ENCODE measurements around the gene DNAH14. TPM values are rescaled to one million over a fixed set of nuclear protein-coding genes. Genes with fewer than 3 reads are reported as not detected.

DNAH14 gene
- total and polyA plus RNA-seq, 2 donors (not counting 1 experiment from before 2014, with no cell fraction given): not detected

GRCh38 chr1:225435076-225435475 lies 505.6 kb downstream of the DNAH14 start:
- Histone ChIP-seq H3K27me3 (replicated peaks in 1 of 4; ENCODE audit: control extremely low read depth in 1 of 4, control insufficient read depth in 3 of 4, insufficient read depth in 4 of 4, low read length in 3 of 4) (no peaks in the 10 kb centered on the region), H3K4me2 (replicated peaks; ENCODE audit: low read depth, low read length, poor library complexity, severe bottlenecking) (no peak overlapping the region), H4K20me1 (ENCODE audit: control insufficient read depth, insufficient read depth, low read length, poor library complexity, severe bottlenecking) (no peaks in the 10 kb centered on the region), H3K9me3 (ENCODE audit: control extremely low read depth in 1 of 3, control insufficient read depth in 2 of 3, insufficient read depth in 1 of 3, low read length in 2 of 3) (peaks cover 0 to 6% (median 0%) of the 10 kb centered on the region in 3 donors), H3K4me1 (ENCODE audit: control insufficient read depth in 2 of 2, insufficient read depth in 2 of 2, low read length in 2 of 2) (peaks cover 26 to 39% of the 10 kb centered on the region in 2 donors), H3K27ac (ENCODE audit: low read length in 2 of 2) (peak overlapping the region in 1 of 2 donors; percentile 12), H2AFZ (ENCODE audit: insufficient read depth, low read depth, low read length, poor library complexity, severe bottlenecking) (no peak overlapping the region), H3K4me3 (ENCODE audit: control extremely low read depth in 1 of 5, extremely low read depth in 1 of 5, insufficient read depth in 1 of 5, low read depth in 2 of 5, low read length in 4 of 5) (no peak overlapping the region), H3K79me2 (ENCODE audit: control insufficient read depth, insufficient read depth, low read length) (no peaks in the 10 kb centered on the region), H3K9ac (ENCODE audit: low read length) (no peak overlapping the region), H3K36me3 (replicated peaks in 1 of 2; ENCODE audit: control extremely low read depth in 1 of 2, control insufficient read depth in 1 of 2, extremely low read depth in 1 of 2, insufficient read depth in 2 of 2, low read length in 1 of 2) (no peaks in the 10 kb centered on the region)
- H3K4me1 Mint-ChIP-seq: peaks cover 35% of the 10 kb centered on the region
- no CpG with 5 or more reads among the region's 6 CpGs for WGBS (ENCODE audit: insufficient coverage)
- no peaks in the 10 kb centered on the region for H3K27me3 Mint-ChIP-seq
- DNase-seq: no peak
- ChIA-PET CTCF (no interaction called here), POLR2A (no interaction called here)
- intact Hi-C loops (cut with micrococcal nuclease): no loop called here
- H3K9me3 Mint-ChIP-seq (ENCODE audit: insufficient read depth): no peaks in the 10 kb centered on the region
- no peak overlapping the region for H3K4me3 Mint-ChIP-seq
- no peak overlapping the region for H3K27ac Mint-ChIP-seq
- no peak for ATAC-seq (ENCODE audit: low read depth)
- no peak for TF ChIP-seq EZH2 (IDR thresholded peaks at IDR 0.05; ENCODE audit: borderline replicate concordance, insufficient read depth, low read depth, low read length, poor library complexity, severe bottlenecking)
- TF ChIP-seq, protein P1, sequence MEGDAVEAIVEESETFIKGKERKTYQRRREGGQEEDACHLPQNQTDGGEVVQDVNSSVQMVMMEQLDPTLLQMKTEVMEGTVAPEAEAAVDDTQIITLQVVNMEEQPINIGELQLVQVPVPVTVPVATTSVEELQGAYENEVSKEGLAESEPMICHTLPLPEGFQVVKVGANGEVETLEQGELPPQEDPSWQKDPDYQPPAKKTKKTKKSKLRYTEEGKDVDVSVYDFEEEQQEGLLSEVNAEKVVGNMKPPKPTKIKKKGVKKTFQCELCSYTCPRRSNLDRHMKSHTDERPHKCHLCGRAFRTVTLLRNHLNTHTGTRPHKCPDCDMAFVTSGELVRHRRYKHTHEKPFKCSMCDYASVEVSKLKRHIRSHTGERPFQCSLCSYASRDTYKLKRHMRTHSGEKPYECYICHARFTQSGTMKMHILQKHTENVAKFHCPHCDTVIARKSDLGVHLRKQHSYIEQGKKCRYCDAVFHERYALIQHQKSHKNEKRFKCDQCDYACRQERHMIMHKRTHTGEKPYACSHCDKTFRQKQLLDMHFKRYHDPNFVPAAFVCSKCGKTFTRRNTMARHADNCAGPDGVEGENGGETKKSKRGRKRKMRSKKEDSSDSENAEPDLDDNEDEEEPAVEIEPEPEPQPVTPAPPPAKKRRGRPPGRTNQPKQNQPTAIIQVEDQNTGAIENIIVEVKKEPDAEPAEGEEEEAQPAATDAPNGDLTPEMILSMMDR (IDR thresholded peaks at IDR 0.05): no peak

DNA sequence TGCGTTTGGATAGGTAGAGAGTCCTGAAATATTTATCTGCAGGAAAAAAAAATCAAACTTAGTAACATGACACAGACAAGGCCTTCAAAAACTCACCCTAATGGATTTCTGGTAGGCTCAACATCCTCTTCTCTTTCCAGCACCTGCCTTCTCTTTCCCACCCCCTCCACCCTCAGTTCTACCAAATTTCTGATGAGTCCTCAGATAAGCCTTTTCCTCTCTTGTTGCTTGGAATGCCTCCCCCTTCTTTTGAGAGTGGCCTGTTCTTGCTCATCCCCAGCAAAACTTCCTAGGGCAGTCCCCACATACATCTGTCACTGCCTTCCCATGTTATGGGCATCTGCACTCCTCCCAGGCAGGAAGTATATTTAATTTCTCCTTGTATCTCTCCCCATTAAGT lies 506.0 kb downstream of the DNAH14 start:
- H3K4me3 ChIP-seq (ENCODE audit: control extremely low read depth in 1 of 5, extremely low read depth in 1 of 5, insufficient read depth in 1 of 5, low read depth in 2 of 5, low read length in 4 of 5): no peak overlapping the region
- POLR2A ChIA-PET: no interaction called here
- no peaks in the 10 kb centered on the region for H4K20me1 ChIP-seq (ENCODE audit: control insufficient read depth, insufficient read depth, low read length, poor library complexity, severe bottlenecking)
- Mint-ChIP-seq H3K4me3 (peak overlapping the region; percentile 36), H3K4me1 (peaks cover 35% of the 10 kb centered on the region), H3K9me3 (ENCODE audit: insufficient read depth) (no peaks in the 10 kb centered on the region), H3K27me3 (no peaks in the 10 kb centered on the region), H3K27ac (peak overlapping the region; percentile 60)
- peak overlapping the region; percentile 61 for H2AFZ ChIP-seq (ENCODE audit: insufficient read depth, low read depth, low read length, poor library complexity, severe bottlenecking)
- no peak for DNase-seq
- no peaks in the 10 kb centered on the region for H3K27me3 ChIP-seq (replicated peaks in 1 of 4; ENCODE audit: control extremely low read depth in 1 of 4, control insufficient read depth in 3 of 4, insufficient read depth in 4 of 4, low read length in 3 of 4)
- CTCF ChIA-PET: no interaction called here
- intact Hi-C loops (cut with micrococcal nuclease): no loop called here
- WGBS (ENCODE audit: insufficient coverage): no CpG with 5 or more reads among the region's 1 CpG
- no peak for TF ChIP-seq EZH2 (IDR thresholded peaks at IDR 0.05; ENCODE audit: borderline replicate concordance, insufficient read depth, low read depth, low read length, poor library complexity, severe bottlenecking)
- TF ChIP-seq, protein P1 (IDR thresholded peaks at IDR 0.05): no peak
- H3K4me2 ChIP-seq (replicated peaks; ENCODE audit: low read depth, low read length, poor library complexity, severe bottlenecking): peak overlapping the region; percentile 56
- no peaks in the 10 kb centered on the region for H3K79me2 ChIP-seq (ENCODE audit: control insufficient read depth, insufficient read depth, low read length)
- H3K27ac ChIP-seq (ENCODE audit: low read length in 2 of 2): peak overlapping the region; percentile 30 to 37
- H3K36me3 ChIP-seq (replicated peaks in 1 of 2; ENCODE audit: control extremely low read depth in 1 of 2, control insufficient read depth in 1 of 2, extremely low read depth in 1 of 2, insufficient read depth in 2 of 2, low read length in 1 of 2): no peaks in the 10 kb centered on the region
- H3K9ac ChIP-seq (ENCODE audit: low read length): no peak overlapping the region
- H3K4me1 ChIP-seq (ENCODE audit: control insufficient read depth in 2 of 2, insufficient read depth in 2 of 2, low read length in 2 of 2): peaks cover 26 to 39% of the 10 kb centered on the region in 2 donors
- no peak for ATAC-seq (ENCODE audit: low read depth)
- H3K9me3 ChIP-seq (ENCODE audit: control extremely low read depth in 1 of 3, control insufficient read depth in 2 of 3, insufficient read depth in 1 of 3, low read length in 2 of 3): peaks cover 0 to 6% (median 0%) of the 10 kb centered on the region in 3 donors

All from B cell (primary cell).